GM12864 (cell line): ENCODE results near the gene PPIL1.

Source experiments
- DNase-seq: peaks from one replicate; pipeline ENCODE4 v3.0.0-alpha.2; 2011; ENCODE audit warnings: low read depth
- H3K4me3 ChIP-seq: 2 replicates; pipeline ENCODE4 v1.5.1; 2011; ENCODE audit warnings: mild to moderate bottlenecking, low read depth, low read length, control low read depth
- CTCF ChIP-seq: IDR thresholded peaks from 2 replicates; pipeline ENCODE4 v1.5.1; 2011; ENCODE audit warnings: low read depth, mild to moderate bottlenecking, moderate library complexity, low read length, control low read depth, inconsistent platforms; ENCODE audit errors: missing control alignments

The PPIL1 gene

GRCh38 chr6:36862848-36863382 lies 11.7 kb downstream of the PPIL1 start:
- no peak for TF ChIP-seq CTCF
- no peak overlapping the region for H3K4me3 ChIP-seq
- no peak for DNase-seq

- TF ChIP-seq CTCF: no peak
- no peak for DNase-seq
- H3K4me3 ChIP-seq: no peak overlapping the region
These were observed 12.3 kb downstream of the PPIL1 start for GRCh38 chr6:36862164-36862847.

DNA sequence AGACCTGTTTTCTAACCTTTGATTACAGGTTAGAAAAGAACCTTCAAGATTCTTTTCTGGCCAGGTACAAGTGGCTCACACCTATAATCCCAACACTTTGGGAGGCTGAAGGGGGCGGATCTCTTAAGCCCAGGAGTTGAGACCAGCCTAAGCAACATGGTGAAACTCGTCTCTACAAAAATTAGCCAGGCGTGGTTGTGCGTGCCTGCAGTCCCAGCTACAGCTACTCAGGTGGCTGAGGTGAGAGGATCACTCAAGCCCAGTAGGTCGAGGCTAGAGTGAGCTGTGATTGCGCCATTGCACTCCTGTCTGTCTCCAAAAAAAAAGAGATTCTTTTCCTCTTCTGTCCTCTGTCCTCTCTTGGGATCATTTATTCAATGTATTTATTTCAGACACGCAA lies 14.5 kb downstream of the PPIL1 start:
- no peak overlapping the region for H3K4me3 ChIP-seq
- TF ChIP-seq CTCF: no peak
- no peak for DNase-seq

DNA sequence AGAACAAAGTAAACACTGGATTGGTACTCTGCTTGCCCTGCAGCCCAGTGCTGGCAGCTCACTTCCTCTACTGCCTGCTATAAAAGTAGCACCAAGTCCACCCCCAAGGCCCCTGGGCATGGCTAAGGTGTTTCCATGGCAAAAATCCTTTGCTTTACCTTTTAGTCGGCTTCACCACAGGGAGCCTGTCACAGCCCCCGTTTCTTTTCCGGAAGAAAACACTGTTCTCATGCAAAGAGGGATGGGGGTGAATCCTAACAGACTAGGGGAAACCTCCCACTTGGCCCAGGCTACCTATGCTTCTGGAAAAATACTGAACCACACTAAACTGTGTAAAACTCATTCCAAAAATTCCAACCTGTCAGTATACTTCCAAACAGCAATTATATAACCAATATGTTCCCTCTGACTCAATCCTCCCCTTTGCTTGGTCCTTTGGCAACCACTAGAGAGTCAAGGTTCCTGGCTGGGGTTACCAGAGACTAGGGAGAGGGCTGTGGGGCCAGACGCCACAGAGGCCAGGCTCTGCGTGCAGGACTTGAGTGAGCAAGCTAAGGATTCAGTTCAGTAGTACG lies 16.1 kb downstream of the PPIL1 start:
- no peak for DNase-seq
- no peak for TF ChIP-seq CTCF
- no peak overlapping the region for H3K4me3 ChIP-seq

DNA sequence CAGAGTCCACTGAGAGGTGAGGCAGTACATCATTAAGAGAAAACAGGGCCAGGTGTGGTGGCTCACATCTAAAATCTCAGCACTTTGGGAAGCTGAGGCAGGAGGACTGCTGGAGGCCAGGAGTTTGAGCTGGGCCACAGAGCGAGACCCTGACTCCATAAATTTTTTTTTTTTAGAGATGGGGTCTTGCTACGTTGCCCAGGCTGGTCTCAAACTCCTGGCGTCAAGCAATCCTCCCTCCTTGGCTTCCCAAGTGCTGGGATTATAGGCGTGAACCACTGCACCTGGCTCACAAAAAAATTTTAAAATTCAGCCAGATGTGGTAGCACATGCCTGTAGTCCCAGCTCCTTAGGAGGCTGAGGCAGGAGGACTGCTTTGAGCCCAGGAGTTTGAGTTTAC lies 17.3 kb downstream of the PPIL1 start:
- no peak overlapping the region for H3K4me3 ChIP-seq
- TF ChIP-seq CTCF: no peak
- DNase-seq: no peak

DNA sequence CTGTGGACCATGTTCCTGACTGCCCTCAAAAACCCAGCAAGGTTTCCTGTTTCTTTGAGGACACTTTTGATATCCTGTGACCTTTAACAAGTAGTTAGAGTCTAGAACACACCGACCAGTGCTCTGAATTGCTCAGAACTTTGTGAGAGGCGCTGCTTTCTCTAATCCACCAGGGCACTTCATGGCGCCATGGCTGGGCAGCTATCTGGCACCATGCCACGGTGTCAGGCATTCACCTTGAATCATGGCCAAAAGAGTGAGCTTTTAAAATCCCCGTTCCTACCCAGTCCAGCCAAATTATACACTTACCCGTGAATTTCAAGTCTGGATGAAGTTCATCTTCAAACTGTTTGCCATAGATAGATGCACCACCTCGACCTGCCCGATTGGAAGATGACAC lies 18.3 kb downstream of the PPIL1 start:
- no peak overlapping the region for H3K4me3 ChIP-seq
- no peak for DNase-seq
- TF ChIP-seq CTCF: no peak

DNA sequence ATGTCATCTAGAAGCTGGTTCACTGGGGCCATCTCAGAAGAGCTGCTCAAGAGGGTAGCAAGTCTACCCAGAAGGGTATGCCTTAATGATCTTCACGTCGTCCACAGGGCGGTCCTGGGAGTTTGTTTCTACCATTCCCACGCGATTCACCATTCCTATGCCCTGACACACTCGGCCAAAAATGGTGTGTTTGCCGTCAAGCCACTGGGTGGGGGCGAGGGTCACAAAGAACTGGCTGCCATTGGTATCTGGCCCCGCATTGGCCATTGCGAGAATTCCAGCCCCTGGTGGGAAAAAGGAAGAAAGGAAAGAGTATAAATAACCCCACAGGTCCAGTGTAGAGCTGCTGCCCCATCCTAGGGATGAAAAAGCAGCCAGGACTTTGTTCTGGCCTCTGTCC lies 18.9 kb downstream of the PPIL1 start:
- TF ChIP-seq CTCF: no peak
- no peak for DNase-seq
- H3K4me3 ChIP-seq: no peak overlapping the region
